HepG2 (cell line): ENCODE measurements around the gene NAT10.

Source experiments
- CTCF ChIP-seq: sonication (generic); formaldehyde crosslinking; IDR thresholded peaks from 2 replicates; pipeline ENCODE4 v1.5.0; 2020; ENCODE audit warnings: mild to moderate bottlenecking, missing genetic modification reagents, moderate library complexity
- MAX ChIP-seq: IDR thresholded peaks from 2 replicates; pipeline ENCODE4 v1.6.1; 2012; ENCODE audit warnings: inconsistent platforms
- MXI1 ChIP-seq: IDR thresholded peaks from 3 replicates; pipeline ENCODE4 v1.6.1; 2012; ENCODE audit warnings: low read depth, low read length, inconsistent platforms, borderline replicate concordance
- TGIF2 ChIP-seq: IDR thresholded peaks from 2 replicates; pipeline ENCODE4 v1.6.1; 2016; ENCODE audit warnings: control low read depth, missing compliant biosample characterization

GRCh38 chr11:34158661-34159060 lies 53.2 kb downstream of the NAT10 start:
- TF ChIP-seq CTCF (CRISPR knock-in tag) (no peak), MAX (no peak), MXI1 (no peak), TGIF2 (CRISPR knock-in tag) (no peak)
